COLO668 (cell line): ENCODE measurements around the gene NOL4L.

Experiments used
- DNase-seq: peaks from one replicate; lab custom pipeline; 2025; ENCODE audit not compliant: unreplicated experiment; lab: John Stamatoyannopoulos, UW

Gene NOL4L, protein sequence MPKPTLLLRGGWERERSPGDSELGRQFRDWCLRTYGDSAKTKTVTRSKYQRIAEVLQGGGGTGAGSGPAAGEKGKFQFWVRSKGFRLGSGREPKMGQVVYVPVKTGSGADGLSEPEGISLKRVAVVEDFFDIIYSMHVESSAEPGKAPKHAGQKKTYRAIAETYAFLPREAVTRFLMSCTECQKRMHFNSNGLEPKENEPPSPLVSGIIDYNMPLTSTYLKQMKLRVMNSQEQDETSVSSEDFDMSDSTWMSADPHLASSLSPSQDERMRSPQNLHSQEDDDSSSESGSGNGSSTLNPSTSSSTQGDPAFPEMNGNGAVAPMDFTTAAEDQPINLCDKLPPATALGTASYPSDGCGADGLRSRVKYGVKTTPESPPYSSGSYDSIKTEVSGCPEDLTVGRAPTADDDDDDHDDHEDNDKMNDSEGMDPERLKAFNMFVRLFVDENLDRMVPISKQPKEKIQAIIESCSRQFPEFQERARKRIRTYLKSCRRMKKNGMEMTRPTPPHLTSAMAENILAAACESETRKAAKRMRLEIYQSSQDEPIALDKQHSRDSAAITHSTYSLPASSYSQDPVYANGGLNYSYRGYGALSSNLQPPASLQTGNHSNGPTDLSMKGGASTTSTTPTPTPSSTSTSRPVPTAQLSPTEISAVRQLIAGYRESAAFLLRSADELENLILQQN

GRCh38 chr20:32585011-32585585 lies at the start of gene NOL4L:
Gene NOL4L, minus strand, starts transcription at chr20:32585333. Its CDS starts 443 bp downstream, at chr20:32584890.
- DNase-seq = peak; percentile 55

DNA sequence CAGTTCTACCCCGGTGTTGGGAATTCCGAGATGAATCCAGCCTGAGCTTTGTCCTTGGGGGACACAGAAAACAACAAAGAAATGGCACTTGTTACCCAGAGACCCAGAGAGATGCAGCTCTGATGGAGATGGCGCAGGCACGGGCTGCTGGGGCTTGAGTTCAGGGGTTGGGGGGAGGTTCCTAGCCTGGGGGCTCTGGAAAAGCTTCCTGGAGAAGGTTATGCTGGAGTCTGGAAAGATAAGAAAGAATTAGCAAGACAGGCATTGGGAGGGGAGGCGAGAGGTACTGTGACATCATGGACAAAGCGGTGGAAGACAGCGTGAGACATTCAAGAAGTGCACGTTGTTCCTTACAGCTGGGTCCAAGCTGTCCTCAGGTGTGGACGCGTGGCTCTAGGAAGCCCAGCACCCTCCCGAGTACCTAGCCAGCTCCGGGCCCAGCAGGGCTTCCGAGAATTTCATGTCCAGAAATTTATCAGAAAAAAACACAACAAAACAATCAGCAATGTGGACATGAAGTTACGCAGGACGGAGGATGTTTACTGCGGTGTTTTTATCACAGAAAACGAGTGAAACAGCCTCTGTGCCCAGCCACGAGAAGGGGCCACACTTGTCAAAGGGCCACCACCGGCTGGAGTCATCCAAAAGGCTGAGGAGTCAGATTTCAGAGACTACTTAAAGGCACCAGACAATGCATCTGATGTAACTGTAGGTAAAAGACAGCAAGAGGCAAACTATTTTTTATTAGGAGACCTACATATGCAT lies 49.1 kb upstream of the NOL4L start:
- DNase-seq = no peak

DNA sequence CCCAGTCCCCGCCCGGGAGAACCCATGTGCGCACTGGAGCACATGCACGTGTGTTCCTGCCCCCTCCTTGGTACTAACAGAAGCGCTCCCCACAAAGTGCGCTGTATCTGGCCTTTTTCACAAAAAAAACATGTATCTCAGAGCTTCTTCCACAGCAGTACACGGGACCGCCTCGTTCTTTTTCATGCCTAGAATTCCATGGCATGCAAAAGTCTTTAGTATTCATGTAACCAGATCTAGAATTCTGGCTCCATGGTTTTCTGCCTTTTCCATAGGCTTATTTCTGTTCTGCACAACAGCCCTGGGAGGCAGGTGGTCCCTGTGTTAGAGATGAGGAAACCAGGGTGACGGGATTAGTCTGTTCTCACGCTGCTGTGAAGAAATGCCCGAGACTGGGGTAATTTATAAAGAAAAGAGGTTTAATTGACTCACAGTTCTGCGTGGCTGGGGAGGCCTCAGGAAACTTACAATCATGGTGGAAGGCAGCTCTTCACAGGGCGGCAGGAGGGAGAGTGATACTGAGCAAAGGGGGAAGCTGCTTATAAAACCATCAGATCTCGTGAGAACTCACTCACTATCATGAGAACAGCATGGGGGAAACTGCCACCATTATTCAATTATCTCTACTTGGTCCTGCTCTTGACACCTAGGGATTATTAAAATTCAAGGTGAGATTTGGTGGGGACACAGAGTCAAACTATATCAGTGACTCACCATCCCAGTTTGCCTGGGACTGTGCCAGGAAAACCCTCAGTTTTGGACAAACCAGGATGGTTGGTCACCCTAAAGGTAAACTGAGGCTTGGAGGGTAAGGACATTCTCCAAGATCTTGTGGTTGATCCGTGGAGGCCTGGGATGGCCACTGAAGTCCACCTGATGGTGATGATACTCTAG lies 47.6 kb upstream of the NOL4L start:
- no peak for DNase-seq

DNA sequence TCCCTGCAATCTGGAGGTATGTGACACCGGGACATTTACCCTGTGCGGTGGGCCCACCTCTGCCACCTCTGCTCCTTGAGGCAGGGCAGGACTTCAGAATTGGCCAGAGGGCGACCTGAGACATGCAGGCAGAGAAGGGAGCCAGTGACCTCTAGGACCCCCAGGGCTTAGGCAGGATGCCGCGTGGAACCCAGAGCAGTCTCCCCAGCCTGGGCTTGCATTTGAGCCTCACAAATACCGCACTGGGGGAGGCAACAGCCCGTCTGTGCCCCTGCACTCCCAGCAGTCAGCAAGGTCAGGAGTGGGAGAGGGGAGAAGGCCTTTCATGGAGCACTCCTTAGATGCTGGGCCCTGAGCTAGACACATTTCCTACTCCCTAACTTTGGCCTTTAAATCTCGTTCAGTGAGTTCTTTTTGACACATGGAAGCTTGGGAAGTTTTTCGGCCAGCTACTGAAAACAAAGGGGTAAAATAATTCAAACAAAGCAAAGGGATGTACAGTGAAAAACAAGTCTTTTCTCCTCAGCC lies 46.9 kb upstream of the NOL4L start:
- no peak for DNase-seq

- DNase-seq = no peak
Measured at GRCh38 chr20:32629813-32630212, 44.7 kb upstream of the NOL4L start.

DNA sequence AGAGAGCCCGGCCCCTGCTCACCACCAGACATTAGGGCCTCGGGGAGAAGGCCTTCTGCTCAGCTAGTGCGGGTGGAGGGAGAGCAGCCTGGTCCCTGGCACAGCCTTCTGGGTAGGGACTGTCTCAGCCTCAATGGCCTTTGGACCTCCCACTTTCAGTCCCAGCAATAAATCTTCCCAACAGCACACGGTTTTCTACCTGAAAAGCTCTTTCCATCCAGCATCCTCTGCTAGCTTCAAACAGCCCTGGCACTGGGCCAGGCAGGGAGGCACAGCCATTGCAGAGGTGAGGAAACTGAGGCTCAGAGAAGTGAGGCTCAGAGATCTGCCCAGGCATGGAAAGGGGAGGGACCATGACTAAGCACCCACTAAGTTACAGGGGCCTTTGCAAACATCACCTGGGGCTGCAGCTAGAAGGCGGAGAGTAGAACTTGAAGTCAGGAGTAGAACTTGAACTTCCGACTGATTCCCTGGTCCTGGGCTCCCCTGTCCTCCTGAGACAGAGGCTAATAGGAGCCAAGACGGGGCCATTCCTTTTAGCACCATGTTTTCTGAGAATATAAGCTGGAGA lies 43.9 kb upstream of the NOL4L start:
- DNase-seq = no peak

GRCh38 chr20:32626859-32627636 lies 41.9 kb upstream of the NOL4L start:
- DNase-seq = peak; percentile 91

GRCh38 chr20:32626407-32626806 lies 41.3 kb upstream of the NOL4L start:
- no peak for DNase-seq

DNA sequence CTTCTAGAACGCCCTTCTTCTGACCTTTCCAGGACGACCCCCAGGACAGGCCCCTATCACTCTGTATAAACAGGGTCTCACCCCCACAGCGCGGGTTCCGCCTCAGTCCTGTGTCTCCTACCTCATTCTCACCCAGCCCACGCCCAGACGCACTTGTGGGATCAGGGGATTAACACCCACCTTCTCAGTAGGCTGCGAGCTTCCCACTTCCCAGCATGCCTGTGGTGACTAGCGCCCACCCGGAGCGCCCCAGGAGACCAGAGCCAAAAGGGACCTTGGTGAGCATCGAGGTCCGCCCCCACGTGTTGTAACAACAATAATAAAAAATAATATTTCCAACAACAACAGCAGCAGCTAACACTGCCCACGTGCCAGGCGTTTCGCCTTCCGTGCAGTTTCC lies 40.9 kb upstream of the NOL4L start:
- no peak for DNase-seq

GRCh38 chr20:32624687-32625345 lies 39.7 kb upstream of the NOL4L start:
- DNase-seq = no peak

DNA sequence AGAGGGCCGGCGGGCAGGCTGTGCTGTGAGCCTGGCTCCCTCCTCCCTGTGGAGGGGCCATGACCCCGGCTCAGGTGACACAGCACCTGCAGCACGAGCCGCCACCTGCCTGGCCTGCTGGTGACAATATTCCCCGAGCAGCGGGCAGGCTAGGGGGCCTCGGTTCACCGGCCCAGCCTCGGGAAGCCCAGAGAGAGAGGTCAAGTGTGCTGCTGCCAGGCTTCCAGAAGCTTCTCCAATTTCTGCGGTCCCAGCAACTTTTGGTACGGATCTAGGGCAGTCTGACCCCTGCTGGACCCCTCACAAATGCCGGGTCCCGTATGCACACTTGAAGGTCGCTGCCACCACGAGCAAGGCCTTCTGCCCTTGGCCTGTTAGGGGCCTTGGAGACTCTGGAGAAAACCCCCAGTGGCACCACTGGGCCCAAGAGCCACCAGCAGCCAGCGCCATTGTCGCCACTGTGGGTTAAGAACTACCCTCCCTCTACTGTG lies 38.6 kb upstream of the NOL4L start:
- peak; percentile 92 for DNase-seq

GRCh38 chr20:32622585-32623468 lies 37.7 kb upstream of the NOL4L start:
- no peak for DNase-seq

DNA sequence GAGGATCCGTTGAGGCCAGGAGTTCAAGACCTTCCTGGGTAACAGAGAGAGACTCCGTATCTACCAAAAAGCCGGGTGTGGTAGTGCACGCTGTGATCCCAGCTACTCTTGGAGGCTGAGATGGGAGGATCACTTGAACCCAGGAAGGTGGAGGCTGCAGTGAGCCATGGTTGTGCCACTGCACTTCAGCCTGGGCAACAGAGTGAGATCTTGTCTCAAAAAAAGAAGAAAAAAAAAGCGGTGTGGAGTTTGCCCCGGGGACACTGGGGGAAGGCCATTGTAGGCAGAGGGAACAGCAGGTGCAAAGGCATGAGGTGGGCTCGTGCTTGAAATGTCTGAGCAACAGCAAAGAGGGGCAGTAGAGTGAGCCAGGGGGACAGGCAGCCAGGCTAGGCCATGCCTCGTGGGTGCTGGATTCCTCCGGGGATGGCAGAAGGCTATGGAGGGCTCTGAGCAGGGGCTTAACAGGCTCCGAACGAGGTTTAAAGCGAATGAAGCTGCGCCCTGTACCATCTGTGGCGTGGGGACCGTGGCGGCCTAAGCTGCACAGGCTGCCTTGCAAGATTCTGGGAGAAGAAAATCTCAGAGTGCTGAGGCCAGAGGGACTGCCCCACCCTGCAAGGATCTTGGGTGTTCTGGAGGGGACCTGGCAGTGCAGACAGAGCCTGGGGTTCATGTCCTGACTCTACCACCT lies 36.9 kb upstream of the NOL4L start:
- no peak for DNase-seq

DNA sequence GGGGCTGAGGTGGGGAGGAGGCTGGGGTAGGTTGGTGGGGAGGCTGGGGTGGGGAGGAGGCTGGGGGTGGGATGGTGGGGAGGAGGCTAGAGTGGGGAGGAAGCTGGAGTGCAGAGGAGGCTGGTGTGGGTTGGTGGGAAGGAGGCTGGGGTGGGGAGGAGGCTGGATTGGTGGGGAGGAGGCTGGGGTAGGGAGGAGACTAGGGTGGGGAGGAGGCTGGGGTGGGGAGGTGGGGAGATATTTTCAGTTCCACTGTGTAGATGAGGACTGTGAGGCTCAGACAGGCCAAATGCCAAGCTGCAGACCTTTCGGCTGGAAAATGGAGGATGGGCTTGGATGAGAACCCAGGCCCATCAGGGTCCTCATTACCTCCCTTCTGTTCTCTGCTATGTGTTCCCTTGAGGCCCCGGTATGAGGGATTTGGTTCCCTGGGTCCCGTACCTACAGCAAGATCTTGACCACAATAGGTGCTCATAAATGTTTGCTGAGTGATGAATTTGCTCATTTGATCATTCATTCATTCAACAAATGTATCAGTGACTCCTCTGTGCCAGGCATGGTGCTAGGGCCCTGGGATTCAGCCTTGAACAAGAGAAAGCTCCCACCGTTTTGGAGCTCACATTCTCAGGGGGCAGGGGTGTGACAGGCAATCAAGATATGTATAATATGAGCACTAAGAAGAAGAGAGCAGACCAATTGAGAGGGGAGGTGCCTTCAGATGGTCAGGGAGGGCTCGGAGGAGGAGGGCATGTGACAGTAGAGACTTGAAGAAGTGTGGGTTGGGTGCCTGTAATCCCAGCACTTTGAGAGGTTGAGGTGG lies 36.1 kb upstream of the NOL4L start:
- no peak for DNase-seq

DNA sequence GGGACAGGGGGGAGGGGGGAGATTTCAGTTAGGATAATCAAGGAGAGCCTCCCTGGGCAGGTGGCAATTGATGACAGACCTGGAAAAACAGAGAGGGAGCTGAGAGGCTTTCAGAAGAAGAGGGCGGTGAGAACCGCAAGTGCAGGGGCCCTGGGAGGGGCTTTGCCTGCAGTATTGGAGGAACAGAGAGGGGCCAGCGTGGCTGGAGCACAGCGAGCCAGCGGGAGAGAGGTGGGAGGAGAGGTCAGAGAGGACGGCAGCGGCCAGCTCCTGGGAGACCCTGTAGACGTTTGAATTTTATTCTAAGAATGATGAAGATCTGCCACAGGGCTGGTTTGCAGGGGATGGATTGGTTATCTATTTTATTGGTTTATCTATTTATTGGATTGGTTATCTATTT lies 34.5 kb upstream of the NOL4L start:
- no peak for DNase-seq

GRCh38 chr20:32614772-32615171 lies 29.6 kb upstream of the NOL4L start:
- DNase-seq = no peak
